ENCODE results near the gene SFTPA2. TPM values are rescaled to one million over a fixed set of nuclear protein-coding genes. Genes with fewer than 3 reads are reported as not detected.

SFTPA2 gene
- total and polyA plus RNA-seq, 2 of the 4 experiments (the other 2 are of a cell fraction), result not detected

DNA sequence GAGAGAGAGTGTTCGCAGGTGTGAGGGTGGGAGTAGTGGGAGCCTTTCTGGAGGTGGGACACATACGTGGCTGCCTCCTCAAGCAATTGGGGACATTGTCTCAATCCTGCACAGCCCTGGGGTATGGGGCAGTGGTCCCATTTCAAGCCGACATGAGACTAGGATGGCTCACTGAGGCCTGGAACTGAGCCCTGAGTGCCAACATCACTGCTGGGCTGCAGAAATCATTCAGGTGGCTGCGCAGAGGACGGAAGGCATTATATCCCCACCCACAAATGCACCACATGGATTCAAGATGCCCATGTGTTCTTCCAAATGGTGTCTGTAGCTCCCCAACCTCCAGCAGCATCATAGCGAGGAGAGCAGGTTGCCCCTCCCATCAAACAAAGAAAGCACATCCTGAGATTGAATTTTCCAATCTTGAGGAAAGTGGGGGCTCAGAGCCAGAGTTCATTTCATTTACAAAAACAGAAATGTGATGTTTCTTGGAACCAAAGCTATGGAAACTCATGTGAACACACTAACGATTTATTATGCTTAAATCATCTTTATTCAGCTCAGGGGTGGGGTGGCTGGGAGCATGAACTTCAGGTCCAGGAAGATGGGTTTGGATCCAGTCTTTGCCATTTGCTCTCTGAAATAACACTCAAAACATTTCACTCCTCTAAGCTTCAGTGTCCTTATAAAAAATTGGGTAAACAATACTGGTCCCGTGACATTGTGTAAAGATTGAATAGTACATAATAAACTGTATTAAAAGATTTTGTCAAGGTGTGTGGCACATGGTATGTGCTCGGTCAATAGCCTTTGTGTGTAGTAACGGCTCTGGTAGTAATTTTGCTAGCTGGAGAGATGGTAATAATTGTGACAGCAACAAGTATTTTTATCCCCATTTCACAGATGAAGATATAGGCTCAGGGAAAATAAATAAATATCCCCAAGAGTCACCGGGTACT, 4.6 kb downstream of the SFTPA2 start:
- WGBS, 2 experiments (ENCODE audit: extremely low coverage in 2 of 2, insufficient read length in 1 of 2), result no CpG with 5 or more reads among the region's 11 CpGs
- no peak overlapping the region for H3K4ac ChIP-seq (ENCODE audit: low read depth, low read length)
- ATAC-seq (ENCODE audit: low read depth), result no peak

More for the DNA sequence above, 4.6 kb downstream of the SFTPA2 start:
- no peak overlapping the region for H3K56ac ChIP-seq (ENCODE audit: extremely low read depth, insufficient read depth, low read length)
- in situ Hi-C loops (cut with MboI; ENCODE audit: low sequenced_read_pairs) (loop anchor here (25.0 kb wide), 1 partner anchor 707 kb away; no protein-coding TSS in a partner anchor), dilution Hi-C loops (cut with HindIII; ENCODE audit: low sequenced_read_pairs, unreplicated experiment) (no loop called here), intact Hi-C loops (cut with micrococcal nuclease) (no loop called here)
- no peak overlapping the region for H3K27ac ChIP-seq (ENCODE audit: insufficient read depth, low read length)
- no peak overlapping the region for H2AFZ ChIP-seq (replicated peaks; ENCODE audit: low read length, poor library complexity)
- no peak overlapping the region for H3K9ac ChIP-seq (ENCODE audit: low read depth, low read length)
- ChIA-PET CTCF (no interaction called here), POLR2A (ENCODE audit: unreplicated experiment) (no interaction called here)
- no peak overlapping the region for H4K91ac ChIP-seq (ENCODE audit: insufficient read depth, low read depth, low read length)
- no peak overlapping the region for H3K14ac ChIP-seq (replicated peaks; ENCODE audit: low read depth, low read length)
- H2BK120ac ChIP-seq (ENCODE audit: low read depth, low read length), result no peak overlapping the region
- TF ChIP-seq NFE2L2 (IDR thresholded peaks at IDR 0.05; ENCODE audit: low read depth, low read length) (no peak), MAZ (IDR thresholded peaks at IDR 0.05; ENCODE audit: borderline replicate concordance, low read depth, low read length) (no peak), BHLHE40 (IDR thresholded peaks at IDR 0.05; ENCODE audit: low read depth, low read length) (no peak), CTCF (conservative IDR thresholded peaks at IDR 0.05; ENCODE audit: low read depth, low read length) (no peak), RAD21 (IDR thresholded peaks at IDR 0.05; ENCODE audit: low read length) (no peak)
- no peaks in the 10 kb centered on the region for H3K9me3 ChIP-seq (ENCODE audit: control insufficient read depth, insufficient read depth, low read length)
- no peak overlapping the region for H2AK9ac ChIP-seq (replicated peaks; ENCODE audit: low read depth, low read length, poor library complexity)
- H2BK5ac ChIP-seq (ENCODE audit: low read depth, low read length, poor library complexity, severe bottlenecking), result no peak overlapping the region
- H3K27me3 ChIP-seq (ENCODE audit: control insufficient read depth, insufficient read depth, low read length), result peaks cover 37% of the 10 kb centered on the region
- no peaks in the 10 kb centered on the region for H3K9me1 ChIP-seq (ENCODE audit: insufficient read depth, low read length)
- H3K36me3 ChIP-seq (ENCODE audit: control insufficient read depth, insufficient read depth, low read length), result no peaks in the 10 kb centered on the region
- no peaks in the 10 kb centered on the region for H4K20me1 ChIP-seq (ENCODE audit: insufficient read depth, low read length)
- H2BK20ac ChIP-seq (ENCODE audit: low read depth, low read length), result no peak overlapping the region
- H3K23ac ChIP-seq (ENCODE audit: low read depth, low read length), result no peak overlapping the region
- H2BK15ac ChIP-seq (ENCODE audit: low read depth, low read length), result no peak overlapping the region
- H3K18ac ChIP-seq (ENCODE audit: low read depth, low read length), result no peak overlapping the region
- no peak overlapping the region for H4K5ac ChIP-seq (ENCODE audit: low read depth, low read length)
- H3K4me1 ChIP-seq (ENCODE audit: control insufficient read depth, insufficient read depth, low read length), result no peaks in the 10 kb centered on the region
- no TSS peak for BruUV-seq (replicated peaks)
- DNase-seq, result no peak
- no peak overlapping the region for H4K8ac ChIP-seq (ENCODE audit: low read depth in 2 of 2, low read length in 2 of 2)
- no peak overlapping the region for H3K4me2 ChIP-seq (ENCODE audit: low read depth, low read length)
- no peak overlapping the region for H3K4me3 ChIP-seq (ENCODE audit: insufficient read depth, low read depth, low read length)
- no peaks in the 10 kb centered on the region for H3K79me1 ChIP-seq (ENCODE audit: low read depth in 1 of 2, low read length in 2 of 2)
- no peak overlapping the region for H2AK5ac ChIP-seq (ENCODE audit: low read depth, low read length)
